ENCODE measurements around the gene MCEE.
A peak's percentile ranks its signal among the peaks of the same experiment; 100 is the strongest.

Gene MCEE

DNA sequence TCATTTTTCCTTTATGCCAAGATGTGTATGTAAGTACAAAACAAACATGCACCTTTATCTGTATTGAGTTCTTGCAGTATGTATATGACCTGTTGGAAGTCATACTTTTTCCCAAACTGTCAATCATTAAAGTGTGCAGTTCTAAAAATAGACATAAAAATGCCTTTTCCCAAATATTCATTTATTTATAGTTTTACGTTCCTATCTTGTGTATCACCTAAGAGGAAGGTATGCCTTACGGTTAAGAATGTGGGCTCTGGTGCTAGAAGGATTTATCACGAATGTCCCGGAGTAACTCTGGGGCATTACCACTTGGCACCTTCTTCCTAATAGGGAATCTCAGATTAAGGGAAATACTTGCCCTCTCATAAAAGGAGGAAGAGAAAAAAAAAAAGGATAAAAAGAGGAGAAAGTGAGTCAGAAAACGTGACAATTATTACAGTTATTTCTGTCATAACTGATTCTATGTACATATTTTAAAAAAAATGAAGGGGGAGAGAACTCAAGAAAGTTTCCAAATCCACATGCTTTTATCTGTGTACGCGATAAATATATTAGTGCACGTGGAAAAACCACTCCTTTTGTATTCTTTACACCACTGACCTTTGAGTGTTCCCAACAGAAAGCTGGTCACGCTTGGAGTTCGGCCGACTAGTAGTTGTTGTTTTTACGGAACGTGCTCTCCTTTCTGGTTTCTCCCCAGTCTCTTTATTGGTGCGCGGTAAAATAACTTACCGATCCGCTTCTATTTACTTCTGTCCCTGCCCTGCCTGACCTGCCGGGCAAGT lies 721 bp downstream of the MCEE start:
- no peak for DNase-seq (ENCODE audit: low read depth)
- TF ChIP-seq, protein P1, sequence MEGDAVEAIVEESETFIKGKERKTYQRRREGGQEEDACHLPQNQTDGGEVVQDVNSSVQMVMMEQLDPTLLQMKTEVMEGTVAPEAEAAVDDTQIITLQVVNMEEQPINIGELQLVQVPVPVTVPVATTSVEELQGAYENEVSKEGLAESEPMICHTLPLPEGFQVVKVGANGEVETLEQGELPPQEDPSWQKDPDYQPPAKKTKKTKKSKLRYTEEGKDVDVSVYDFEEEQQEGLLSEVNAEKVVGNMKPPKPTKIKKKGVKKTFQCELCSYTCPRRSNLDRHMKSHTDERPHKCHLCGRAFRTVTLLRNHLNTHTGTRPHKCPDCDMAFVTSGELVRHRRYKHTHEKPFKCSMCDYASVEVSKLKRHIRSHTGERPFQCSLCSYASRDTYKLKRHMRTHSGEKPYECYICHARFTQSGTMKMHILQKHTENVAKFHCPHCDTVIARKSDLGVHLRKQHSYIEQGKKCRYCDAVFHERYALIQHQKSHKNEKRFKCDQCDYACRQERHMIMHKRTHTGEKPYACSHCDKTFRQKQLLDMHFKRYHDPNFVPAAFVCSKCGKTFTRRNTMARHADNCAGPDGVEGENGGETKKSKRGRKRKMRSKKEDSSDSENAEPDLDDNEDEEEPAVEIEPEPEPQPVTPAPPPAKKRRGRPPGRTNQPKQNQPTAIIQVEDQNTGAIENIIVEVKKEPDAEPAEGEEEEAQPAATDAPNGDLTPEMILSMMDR (IDR thresholded peaks at IDR 0.05; ENCODE audit: insufficient read depth, low read depth, low read length, missing control alignments) = no peak
- H3K4me3 ChIP-seq (ENCODE audit: low read length) = peak overlapping the region; percentile 90

DNA sequence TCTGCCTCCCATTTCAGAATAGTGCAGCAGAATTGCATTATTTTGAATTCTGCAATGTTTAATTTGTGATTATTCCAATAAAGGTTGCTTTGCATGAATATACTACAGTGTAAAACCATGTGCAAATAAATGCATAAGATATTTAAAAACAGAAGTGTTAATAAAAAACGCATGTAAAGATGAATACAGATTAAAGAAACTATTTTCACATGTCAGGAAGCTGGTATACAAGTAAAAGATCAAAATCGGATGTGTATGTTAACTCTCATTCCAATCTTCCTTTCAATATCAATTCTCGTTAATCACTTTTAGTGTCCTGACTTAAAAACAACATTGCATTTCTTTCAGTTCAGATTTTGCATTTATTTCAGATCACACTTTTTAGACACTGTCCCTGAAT lies 3.1 kb downstream of the MCEE start:
- DNase-seq (ENCODE audit: low read depth) = no peak

DNA sequence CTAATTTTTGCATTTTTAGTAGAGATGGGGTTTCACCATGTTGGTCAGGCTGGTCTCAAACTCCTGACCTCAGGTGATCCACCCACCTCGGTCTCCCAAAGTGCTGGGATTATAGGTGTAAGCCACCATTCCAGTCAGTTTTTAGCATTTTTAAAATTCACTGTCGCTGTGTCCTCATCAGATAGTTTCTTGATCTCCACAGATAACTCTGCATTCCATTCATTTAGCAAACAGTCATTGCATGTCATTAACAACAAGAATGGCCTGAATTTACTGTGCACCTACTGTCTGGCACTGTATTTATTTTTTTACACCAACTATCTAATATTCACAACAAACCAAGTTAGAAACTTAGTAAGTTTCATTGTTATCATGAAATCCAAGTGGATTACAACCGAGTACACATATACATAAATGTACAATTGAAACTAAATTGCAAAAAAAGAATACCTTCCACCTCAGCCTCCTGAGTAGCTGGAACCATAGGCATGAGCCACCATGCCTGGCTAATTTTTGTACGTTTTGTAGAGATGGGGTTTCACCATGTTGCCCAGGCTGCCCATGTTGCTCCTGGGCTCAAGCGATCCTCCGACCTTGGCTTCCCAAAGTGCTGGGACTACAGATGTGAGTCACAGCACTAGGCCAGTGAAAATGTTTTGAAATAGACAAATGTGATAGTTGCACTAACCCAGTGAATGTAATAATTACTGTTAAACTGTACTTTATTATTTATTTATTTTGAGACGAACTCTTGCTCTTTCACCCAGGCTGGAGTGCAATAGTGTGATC lies 4.3 kb downstream of the MCEE start:
- DNase-seq (ENCODE audit: low read depth) = no peak
- TF ChIP-seq, protein P1 (IDR thresholded peaks at IDR 0.05; ENCODE audit: insufficient read depth, low read depth, low read length, missing control alignments) = no peak
- no peak overlapping the region for H3K4me3 ChIP-seq (ENCODE audit: low read length)

More for the DNA sequence above, 3.1 kb downstream of the MCEE start:
- H3K4me3 ChIP-seq (ENCODE audit: low read length) = no peak overlapping the region
- TF ChIP-seq, protein P1 (IDR thresholded peaks at IDR 0.05; ENCODE audit: insufficient read depth, low read depth, low read length, missing control alignments) = no peak

DNA sequence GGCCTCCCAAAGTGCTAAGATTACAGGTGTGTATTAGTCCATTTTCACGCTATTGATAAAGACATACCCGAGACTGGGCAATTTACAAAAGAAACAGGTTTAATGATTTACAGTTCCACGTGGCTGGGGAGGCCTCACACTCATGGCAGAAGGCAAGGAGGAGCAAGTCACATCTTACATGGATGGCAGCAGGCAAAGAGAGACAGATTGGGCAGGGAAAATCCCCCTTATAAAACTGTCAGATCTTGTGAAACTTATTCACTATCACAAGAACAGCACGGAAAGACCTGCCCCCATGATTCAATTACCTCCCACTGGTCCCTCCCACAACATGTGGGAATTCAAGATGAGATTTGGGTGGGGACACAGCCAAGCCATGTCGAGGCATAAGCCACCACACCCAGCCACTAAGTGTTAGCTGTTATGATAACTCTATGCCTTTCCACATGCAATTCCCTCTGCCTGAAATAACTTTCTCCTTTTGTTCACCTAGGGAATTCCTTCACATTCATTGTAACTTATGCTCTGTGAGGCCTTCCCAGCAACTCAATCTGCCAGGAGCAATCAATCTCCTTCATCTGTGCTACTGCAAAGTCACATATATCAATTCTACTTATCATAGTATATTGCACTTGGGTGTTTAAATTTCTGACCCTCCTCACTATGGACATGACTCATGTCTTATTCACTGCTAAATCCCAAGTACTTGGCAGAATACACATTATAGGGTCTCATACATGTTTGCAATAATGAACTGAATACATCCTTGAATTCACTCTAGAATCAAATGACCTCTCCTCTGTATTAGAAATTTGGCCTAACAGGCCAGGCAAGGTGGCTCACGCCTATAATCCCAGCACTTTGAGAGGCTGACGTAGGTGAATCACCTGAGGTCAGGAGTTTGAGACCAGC lies 7.4 kb downstream of the MCEE start:
- no peak overlapping the region for H3K4me3 ChIP-seq (ENCODE audit: low read length)
- TF ChIP-seq, protein P1 (IDR thresholded peaks at IDR 0.05; ENCODE audit: insufficient read depth, low read depth, low read length, missing control alignments) = no peak
- DNase-seq (ENCODE audit: low read depth) = no peak

DNA sequence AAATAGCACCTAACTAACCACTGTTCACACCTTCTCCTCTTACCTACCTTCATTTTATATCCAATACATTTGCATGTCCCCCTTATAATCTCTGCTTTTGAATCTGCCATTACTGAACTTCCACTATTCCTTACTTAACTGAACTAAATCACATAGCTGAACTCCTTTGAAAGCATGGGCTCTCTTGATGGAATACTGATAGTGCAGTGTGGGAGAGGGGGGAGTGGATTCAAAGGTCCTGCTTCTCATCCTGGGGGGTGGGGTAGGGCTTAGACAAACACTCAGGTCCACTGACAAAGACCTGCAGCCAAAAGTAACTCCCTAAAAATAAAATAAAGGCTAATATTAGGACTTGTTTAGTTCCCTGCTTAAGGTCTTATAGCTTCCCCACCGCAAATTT lies 8.6 kb downstream of the MCEE start:
- TF ChIP-seq, protein P1 (IDR thresholded peaks at IDR 0.05; ENCODE audit: insufficient read depth, low read depth, low read length, missing control alignments) = no peak
- H3K4me3 ChIP-seq (ENCODE audit: low read length) = no peak overlapping the region
- DNase-seq (ENCODE audit: low read depth) = no peak

DNA sequence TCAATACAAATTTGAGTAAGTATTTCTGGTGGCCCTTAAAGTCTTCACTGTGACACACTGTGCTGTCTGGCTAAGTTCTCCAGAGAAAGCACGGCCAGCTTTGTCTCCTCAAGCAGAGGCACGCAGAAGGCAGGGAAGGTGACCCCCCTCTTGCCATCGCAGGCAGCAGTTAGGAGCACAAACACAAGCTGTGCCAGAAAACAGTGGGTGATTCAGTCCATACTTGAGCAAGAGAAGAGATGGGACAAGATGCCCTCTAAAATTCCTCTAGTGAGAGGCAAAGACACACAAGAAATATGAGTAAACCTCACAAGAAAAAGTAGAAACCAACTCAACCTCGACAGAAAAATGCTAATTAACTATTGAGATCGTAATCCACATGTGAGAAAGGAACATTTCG lies 9.8 kb downstream of the MCEE start:
- peak; percentile 18 for DNase-seq (ENCODE audit: low read depth)
- TF ChIP-seq, protein P1 (IDR thresholded peaks at IDR 0.05; ENCODE audit: insufficient read depth, low read depth, low read length, missing control alignments) = no peak

More for the DNA sequence above, 9.8 kb downstream of the MCEE start:
- no peak overlapping the region for H3K4me3 ChIP-seq (ENCODE audit: low read length)

Measured in epithelial cell of esophagus (primary cell).